Neural crest cell (in vitro differentiated cells): ENCODE measurements around the gene TNFAIP2. TPM values are rescaled to one million over a fixed set of nuclear protein-coding genes. Genes with fewer than 3 reads are reported as not detected.
"Not testable (repeated sequence)": the region's sequence is repeated elsewhere in the genome, so short reads cannot be mapped to it uniquely, and the experiment has no call there.

Experiments used
- DNase-seq: peaks from one replicate; pipeline ENCODE4 v3.0.0; 2021; ENCODE audit warnings: low read depth, mixed read lengths, low spot score
- H3K27ac Mint-ChIP-seq: one replicate; pipeline ENCODE4 v1.8.0; 2021; ENCODE audit warnings: mild to moderate bottlenecking, mixed read lengths; ENCODE audit not compliant: unreplicated experiment
- H3K27me3 Mint-ChIP-seq: 2 replicates; pipeline ENCODE4 v1.8.0; 2021; ENCODE audit warnings: low read depth, mild to moderate bottlenecking, mixed read lengths
- H3K36me3 Mint-ChIP-seq: 2 replicates; pipeline ENCODE4 v1.8.0; 2021; ENCODE audit warnings: low read depth, mild to moderate bottlenecking, mixed read lengths
- H3K4me1 Mint-ChIP-seq: 2 replicates; pipeline ENCODE4 v1.8.0; 2021; ENCODE audit warnings: mixed read lengths
- H3K4me3 Mint-ChIP-seq: one replicate; pipeline ENCODE4 v1.8.0; 2021; ENCODE audit warnings: mild to moderate bottlenecking, mixed read lengths
- H3K9me3 Mint-ChIP-seq: 2 replicates; pipeline ENCODE4 v1.8.0; 2021; ENCODE audit warnings: mixed read lengths
- total RNA-seq: library from RNA; stranded (reverse); gene quantifications from 2 replicates; pipeline ENCODE4 v1.2.1, GENCODE V29; 2021
- TF ChIP-seq, protein P1 (sequence below): fragments of 200-600 bp; sonication (generic); conservative IDR thresholded peaks from 2 replicates; pipeline ENCODE4 v1.5.0; 2021; ENCODE audit warnings: antibody characterized with exemption, mild to moderate bottlenecking

Gene TNFAIP2
- total RNA-seq, 1 donor from 2014 or later: 11.6 TPM

DNA sequence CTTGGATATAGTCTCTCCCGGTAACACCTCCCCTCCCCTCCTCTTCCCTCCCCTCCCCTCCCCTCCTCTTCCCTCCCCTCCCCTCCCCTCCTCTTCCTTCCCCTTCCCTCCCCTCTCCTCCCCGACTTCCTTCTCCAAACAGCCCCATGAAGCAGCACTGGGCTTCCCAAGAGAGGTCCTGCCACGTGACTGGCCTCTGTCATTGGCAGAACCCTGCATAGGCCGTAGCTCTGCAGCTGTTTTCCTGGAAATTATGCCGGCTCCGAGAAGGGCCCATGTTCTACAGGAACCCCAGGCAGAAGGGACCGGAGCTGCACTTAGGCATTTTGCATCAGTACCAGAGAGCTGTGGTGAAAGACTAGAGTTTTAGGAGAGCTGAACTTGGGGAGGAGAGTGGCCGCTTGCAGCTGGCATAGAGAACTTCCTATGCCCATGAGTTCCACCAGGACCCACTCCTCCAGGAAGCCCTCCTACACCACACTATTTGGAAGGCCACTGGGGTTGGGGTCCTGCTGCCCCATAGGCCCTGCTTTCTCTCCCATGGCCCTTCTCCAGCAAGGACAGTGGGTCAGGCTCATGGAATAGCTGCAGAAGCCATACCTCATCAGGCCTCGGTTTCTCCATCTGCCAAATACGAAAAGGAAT, 5.1 kb upstream of the TNFAIP2 start:
- DNase-seq: no peak
- Mint-ChIP-seq H3K4me3 (no peak overlapping the region), H3K27ac (no peak overlapping the region), H3K36me3 (no peaks in the 10 kb centered on the region), H3K27me3 (peaks cover 26% of the 10 kb centered on the region), H3K9me3 (no peaks in the 10 kb centered on the region), H3K4me1 (peaks cover 3% of the 10 kb centered on the region)
- TF ChIP-seq, protein P1, sequence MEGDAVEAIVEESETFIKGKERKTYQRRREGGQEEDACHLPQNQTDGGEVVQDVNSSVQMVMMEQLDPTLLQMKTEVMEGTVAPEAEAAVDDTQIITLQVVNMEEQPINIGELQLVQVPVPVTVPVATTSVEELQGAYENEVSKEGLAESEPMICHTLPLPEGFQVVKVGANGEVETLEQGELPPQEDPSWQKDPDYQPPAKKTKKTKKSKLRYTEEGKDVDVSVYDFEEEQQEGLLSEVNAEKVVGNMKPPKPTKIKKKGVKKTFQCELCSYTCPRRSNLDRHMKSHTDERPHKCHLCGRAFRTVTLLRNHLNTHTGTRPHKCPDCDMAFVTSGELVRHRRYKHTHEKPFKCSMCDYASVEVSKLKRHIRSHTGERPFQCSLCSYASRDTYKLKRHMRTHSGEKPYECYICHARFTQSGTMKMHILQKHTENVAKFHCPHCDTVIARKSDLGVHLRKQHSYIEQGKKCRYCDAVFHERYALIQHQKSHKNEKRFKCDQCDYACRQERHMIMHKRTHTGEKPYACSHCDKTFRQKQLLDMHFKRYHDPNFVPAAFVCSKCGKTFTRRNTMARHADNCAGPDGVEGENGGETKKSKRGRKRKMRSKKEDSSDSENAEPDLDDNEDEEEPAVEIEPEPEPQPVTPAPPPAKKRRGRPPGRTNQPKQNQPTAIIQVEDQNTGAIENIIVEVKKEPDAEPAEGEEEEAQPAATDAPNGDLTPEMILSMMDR: no peak

DNA sequence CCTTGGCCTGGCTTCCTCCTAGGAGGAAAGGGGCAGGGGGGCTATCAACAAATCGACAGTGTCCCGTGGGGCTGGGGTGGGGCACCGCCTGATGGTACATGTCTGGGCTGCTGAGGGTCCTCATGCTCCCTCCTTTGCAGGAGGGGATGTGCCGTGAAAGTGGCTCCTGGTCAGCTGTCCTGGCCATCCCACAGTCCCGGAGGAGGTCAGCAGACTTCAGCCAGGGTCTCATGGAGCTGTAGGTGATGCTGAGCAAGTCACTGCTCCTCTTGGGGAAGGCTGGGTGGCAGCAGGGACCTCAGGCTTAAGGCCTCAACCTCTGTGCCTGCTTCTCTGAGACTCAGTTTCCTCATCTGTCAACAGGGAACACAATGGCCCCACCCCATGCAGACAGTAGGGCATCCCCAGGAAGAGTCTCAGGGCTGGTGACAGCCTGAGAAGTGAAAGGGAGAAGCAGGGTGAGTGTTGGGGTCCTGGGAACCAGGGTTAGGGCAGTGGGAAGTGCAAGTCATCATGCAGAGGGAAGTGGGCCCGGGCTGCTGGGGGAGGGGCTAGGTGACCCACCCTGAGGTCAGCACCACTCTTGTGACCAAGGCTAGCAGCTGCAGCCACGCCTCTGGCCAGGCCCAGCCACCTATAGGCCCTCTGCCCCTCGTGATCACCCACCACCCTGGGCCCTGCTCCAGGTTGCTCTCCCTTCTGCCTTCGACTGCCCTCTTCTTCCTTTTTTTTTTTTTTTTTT, 4.4 kb upstream of the TNFAIP2 start:
- DNase-seq: no peak
- TF ChIP-seq, protein P1: no peak
- Mint-ChIP-seq H3K27me3 (peaks cover 27% of the 10 kb centered on the region), H3K4me3 (no peak overlapping the region), H3K27ac (no peak overlapping the region), H3K9me3 (no peaks in the 10 kb centered on the region), H3K4me1 (peaks cover 3% of the 10 kb centered on the region), H3K36me3 (no peaks in the 10 kb centered on the region)

DNA sequence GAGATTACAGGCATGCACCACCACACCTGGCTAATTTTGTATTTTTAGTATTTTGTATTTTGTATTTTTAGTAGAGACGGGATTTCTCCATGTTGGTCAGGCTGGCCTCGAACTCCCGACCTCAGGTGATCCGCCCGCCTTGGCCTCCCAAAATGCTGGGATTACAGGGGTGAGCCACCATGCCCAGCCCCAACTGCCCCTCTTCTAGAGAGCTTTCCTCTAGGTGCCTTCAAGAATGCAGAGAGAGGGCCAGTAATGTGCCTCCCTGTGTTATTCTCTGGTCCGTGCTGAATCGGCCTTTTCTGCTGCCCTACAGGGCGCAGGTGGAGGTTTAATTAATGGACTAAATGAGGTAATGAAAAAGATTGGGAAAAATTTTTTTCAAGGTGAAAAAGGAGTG, 3.7 kb upstream of the TNFAIP2 start:
- not testable (repeated sequence) for DNase-seq, H3K27ac Mint-ChIP-seq, H3K4me1 Mint-ChIP-seq, H3K9me3 Mint-ChIP-seq, H3K36me3 Mint-ChIP-seq, H3K4me3 Mint-ChIP-seq
- peaks cover 34% of the 10 kb centered on the region for H3K27me3 Mint-ChIP-seq

DNA sequence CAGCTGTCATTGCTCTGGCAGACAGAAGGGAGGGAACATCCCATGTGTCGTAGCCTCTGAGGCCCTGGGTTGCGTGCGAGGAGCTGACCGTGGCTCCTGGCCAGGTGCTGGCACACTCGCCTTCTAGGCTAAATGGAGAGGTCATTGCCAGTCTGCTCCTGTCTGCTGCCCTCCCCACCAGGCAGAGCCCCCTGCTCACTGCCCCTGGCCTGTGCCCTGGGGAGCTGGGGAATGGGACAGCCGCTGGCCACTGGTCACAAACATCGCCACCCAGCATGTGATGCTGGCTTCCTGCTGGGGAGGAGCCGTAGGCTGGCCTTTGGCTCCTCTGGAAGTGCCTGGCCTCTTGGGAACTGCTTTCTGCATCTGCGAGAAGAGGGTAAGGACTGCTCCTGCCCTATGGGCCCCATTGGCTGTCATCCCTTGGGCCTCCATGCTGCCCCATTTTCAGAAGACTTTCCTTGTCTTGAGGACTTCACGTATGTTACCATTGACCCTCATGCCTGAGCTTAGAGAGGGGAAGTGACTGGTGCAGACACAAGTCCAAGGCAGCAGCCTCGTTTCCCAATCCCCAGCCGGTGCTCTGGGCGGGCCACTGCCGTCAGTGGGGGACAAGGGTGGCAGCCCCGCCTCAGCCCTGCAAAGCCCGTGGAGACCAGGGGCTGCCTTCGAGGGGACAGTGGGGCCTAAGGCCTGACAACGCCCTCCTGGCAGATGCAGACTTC, 2.0 kb upstream of the TNFAIP2 start:
- Mint-ChIP-seq H3K36me3 (no peaks in the 10 kb centered on the region), H3K27me3 (peaks cover 50% of the 10 kb centered on the region), H3K9me3 (no peaks in the 10 kb centered on the region), H3K4me3 (no peak overlapping the region), H3K27ac (no peak overlapping the region), H3K4me1 (peaks cover 5% of the 10 kb centered on the region)
- no peak for DNase-seq
- TF ChIP-seq, protein P1: no peak

DNA sequence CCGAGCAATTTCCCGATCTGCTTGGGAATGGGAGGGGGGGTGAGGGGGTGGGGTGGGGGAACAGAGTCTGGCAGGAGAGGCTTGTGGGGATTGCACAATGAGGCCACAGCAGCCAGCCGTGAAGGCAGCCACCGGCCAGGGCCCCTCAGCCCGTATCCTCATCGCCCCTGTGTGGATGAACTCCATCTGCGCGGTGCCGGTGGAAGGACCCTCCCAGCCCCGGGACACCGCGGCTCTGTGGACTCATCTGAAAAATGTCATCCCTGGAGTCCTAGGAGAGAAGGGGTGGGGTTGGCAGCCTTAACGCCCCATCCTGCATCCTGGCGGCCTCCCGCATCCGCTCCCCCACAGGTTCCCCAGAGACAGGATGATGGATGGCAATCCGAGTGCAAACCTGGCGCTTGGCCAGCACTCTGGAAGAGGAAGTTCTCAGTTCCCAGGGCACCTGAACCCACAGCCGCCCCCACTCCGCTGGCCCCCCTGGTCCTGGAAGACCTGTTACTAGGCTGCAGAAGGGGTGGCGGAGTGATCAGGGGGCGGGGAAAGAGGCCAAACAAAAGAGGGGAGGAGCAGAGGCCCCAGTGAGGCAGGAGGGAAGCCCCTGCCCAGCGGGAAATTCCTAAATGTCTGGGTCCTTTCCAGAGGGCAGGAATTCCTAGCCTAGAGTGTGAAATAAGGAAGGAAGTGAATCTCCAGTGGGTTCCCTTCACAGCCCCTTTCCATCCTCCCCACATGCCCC, 1.2 kb upstream of the TNFAIP2 start:
- H3K4me1 Mint-ChIP-seq: peaks cover 7% of the 10 kb centered on the region
- H3K4me3 Mint-ChIP-seq: no peak overlapping the region
- TF ChIP-seq, protein P1: no peak
- H3K36me3 Mint-ChIP-seq: no peaks in the 10 kb centered on the region
- H3K9me3 Mint-ChIP-seq: no peaks in the 10 kb centered on the region
- peaks cover 50% of the 10 kb centered on the region for H3K27me3 Mint-ChIP-seq
- no peak overlapping the region for H3K27ac Mint-ChIP-seq
- no peak for DNase-seq
